Measurements from ENCODE around the gene NUB1.

DNA sequence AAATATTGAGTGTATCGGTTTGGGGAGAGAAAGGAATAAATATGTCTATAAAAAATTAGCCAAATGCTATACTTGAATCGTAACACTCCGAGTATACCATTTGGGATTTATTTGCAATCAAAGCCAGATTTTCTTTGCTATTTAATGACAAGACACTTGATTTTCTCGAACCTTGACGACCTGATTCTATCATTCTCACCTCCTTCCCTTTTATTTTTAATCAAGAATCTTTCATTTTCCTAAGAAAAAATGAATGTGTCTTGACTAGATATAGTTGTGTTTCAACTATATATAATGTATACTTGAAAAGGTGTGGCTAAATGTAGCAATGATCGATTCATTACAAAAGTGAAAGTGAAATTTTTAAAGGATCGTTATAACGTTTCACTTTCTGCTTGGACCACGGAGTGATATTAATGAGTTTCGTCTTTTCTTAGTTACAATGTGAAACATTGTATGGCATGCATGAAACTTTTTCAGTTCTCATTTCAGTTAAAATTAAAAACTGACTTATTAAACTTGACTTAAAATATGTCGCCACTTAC is 562 bp downstream of the NUB1 start:
- TF ChIP-seq POLR2A (IDR thresholded peaks at IDR 0.05), result no peak
- TF ChIP-seq, protein P1, sequence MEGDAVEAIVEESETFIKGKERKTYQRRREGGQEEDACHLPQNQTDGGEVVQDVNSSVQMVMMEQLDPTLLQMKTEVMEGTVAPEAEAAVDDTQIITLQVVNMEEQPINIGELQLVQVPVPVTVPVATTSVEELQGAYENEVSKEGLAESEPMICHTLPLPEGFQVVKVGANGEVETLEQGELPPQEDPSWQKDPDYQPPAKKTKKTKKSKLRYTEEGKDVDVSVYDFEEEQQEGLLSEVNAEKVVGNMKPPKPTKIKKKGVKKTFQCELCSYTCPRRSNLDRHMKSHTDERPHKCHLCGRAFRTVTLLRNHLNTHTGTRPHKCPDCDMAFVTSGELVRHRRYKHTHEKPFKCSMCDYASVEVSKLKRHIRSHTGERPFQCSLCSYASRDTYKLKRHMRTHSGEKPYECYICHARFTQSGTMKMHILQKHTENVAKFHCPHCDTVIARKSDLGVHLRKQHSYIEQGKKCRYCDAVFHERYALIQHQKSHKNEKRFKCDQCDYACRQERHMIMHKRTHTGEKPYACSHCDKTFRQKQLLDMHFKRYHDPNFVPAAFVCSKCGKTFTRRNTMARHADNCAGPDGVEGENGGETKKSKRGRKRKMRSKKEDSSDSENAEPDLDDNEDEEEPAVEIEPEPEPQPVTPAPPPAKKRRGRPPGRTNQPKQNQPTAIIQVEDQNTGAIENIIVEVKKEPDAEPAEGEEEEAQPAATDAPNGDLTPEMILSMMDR (IDR thresholded peaks at IDR 0.05), result no peak
- TF ChIP-seq POLR2AphosphoS5 (IDR thresholded peaks at IDR 0.05), result no peak
